ENCODE data around the gene AKR1C2. TPM values are rescaled to one million over a fixed set of nuclear protein-coding genes. Genes with fewer than 3 reads are reported as not detected.
"Not testable (repeated sequence)": the region's sequence is repeated elsewhere in the genome, so short reads cannot be mapped to it uniquely, and the experiment has no call there.

AKR1C2 gene
- polyA plus RNA-seq, 1 donor from 2014 or later: 170 TPM

DNA sequence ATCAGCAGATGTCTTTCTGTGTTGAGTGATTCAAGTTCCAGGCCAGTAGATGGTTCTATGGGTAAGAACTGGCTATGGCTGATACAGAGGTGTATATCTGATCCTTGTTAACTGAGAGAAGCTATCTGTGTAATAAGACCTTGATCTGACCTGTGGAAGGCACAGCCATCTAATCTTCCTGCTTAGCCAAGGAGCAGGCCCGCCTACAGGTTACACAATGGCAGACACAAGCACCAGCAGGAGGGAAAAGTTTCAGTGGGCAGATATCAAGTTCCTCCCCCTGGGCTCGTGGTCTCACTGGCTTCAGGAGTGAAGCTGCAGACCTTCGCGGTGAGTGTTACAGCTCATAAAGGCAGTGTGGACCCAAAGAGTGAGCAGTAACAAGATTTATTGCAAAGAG, 27.9 kb upstream of the AKR1C2 start:
- not testable (repeated sequence) for H3K9me3 ChIP-seq (ENCODE audit: low read length); H3K4me3 ChIP-seq (ENCODE audit: low read length); H2AFZ ChIP-seq (ENCODE audit: low read depth, low read length); H3K27me3 ChIP-seq (ENCODE audit: insufficient read depth, low read depth, low read length); H4K20me1 ChIP-seq (ENCODE audit: insufficient read depth); H3K9ac ChIP-seq (ENCODE audit: low read length); H3K27ac ChIP-seq (ENCODE audit: low read length); H3K79me2 ChIP-seq (replicated peaks; ENCODE audit: insufficient read depth, low read length); H3K36me3 ChIP-seq (ENCODE audit: insufficient read depth, low read length); H3K9me2 ChIP-seq (ENCODE audit: insufficient read depth, low read length); H3K4me2 ChIP-seq (ENCODE audit: low read length); H3F3A ChIP-seq (ENCODE audit: insufficient read depth, low read length, poor library complexity, severe bottlenecking)

DNA sequence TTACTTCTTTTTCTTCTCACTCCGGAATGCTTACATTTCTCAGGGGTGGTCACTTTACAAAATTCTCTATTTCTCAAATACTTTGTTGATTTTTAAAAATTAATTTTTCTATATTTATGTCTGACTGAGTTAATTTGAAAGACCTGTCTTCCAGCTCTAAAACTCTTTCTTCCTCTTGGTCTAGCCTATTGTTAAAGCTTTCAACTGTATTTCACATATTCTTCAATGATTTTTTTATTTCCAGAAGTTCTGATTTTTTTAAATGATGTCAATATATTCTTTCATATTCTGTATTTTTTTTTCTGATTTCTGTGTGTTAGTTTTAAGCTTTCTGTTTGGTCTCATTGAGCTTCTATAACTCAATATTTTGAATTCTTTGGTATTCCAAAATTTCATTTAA, 27.3 kb upstream of the AKR1C2 start:
- H3K36me3 ChIP-seq (ENCODE audit: insufficient read depth, low read length): no peaks in the 10 kb centered on the region
- no peak overlapping the region for H2AFZ ChIP-seq (ENCODE audit: low read depth, low read length)
- H3F3A ChIP-seq (ENCODE audit: insufficient read depth, low read length, poor library complexity, severe bottlenecking): no peaks in the 10 kb centered on the region
- H3K27ac ChIP-seq (ENCODE audit: low read length): no peak overlapping the region
- H3K9me3 ChIP-seq (ENCODE audit: low read length): no peaks in the 10 kb centered on the region
- TF ChIP-seq POLR2AphosphoS5 (IDR thresholded peaks at IDR 0.05) (no peak), TAF1 (IDR thresholded peaks at IDR 0.05; ENCODE audit: low read depth) (no peak), SMC3 (conservative IDR thresholded peaks at IDR 0.05; ENCODE audit: poor library complexity) (no peak), RAD21 (conservative IDR thresholded peaks at IDR 0.05) (no peak), MXI1 (conservative IDR thresholded peaks at IDR 0.05; ENCODE audit: poor library complexity, severe bottlenecking) (no peak), EZH2 (IDR thresholded peaks at IDR 0.05; ENCODE audit: borderline replicate concordance, insufficient read depth, low read length, poor library complexity, severe bottlenecking) (no peak), EP300 (conservative IDR thresholded peaks at IDR 0.05; ENCODE audit: poor library complexity, severe bottlenecking) (no peak)
- TF ChIP-seq, protein P1, sequence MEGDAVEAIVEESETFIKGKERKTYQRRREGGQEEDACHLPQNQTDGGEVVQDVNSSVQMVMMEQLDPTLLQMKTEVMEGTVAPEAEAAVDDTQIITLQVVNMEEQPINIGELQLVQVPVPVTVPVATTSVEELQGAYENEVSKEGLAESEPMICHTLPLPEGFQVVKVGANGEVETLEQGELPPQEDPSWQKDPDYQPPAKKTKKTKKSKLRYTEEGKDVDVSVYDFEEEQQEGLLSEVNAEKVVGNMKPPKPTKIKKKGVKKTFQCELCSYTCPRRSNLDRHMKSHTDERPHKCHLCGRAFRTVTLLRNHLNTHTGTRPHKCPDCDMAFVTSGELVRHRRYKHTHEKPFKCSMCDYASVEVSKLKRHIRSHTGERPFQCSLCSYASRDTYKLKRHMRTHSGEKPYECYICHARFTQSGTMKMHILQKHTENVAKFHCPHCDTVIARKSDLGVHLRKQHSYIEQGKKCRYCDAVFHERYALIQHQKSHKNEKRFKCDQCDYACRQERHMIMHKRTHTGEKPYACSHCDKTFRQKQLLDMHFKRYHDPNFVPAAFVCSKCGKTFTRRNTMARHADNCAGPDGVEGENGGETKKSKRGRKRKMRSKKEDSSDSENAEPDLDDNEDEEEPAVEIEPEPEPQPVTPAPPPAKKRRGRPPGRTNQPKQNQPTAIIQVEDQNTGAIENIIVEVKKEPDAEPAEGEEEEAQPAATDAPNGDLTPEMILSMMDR (IDR thresholded peaks at IDR 0.05; ENCODE audit: poor library complexity, severe bottlenecking): no peak
- TF ChIP-seq, protein P2, sequence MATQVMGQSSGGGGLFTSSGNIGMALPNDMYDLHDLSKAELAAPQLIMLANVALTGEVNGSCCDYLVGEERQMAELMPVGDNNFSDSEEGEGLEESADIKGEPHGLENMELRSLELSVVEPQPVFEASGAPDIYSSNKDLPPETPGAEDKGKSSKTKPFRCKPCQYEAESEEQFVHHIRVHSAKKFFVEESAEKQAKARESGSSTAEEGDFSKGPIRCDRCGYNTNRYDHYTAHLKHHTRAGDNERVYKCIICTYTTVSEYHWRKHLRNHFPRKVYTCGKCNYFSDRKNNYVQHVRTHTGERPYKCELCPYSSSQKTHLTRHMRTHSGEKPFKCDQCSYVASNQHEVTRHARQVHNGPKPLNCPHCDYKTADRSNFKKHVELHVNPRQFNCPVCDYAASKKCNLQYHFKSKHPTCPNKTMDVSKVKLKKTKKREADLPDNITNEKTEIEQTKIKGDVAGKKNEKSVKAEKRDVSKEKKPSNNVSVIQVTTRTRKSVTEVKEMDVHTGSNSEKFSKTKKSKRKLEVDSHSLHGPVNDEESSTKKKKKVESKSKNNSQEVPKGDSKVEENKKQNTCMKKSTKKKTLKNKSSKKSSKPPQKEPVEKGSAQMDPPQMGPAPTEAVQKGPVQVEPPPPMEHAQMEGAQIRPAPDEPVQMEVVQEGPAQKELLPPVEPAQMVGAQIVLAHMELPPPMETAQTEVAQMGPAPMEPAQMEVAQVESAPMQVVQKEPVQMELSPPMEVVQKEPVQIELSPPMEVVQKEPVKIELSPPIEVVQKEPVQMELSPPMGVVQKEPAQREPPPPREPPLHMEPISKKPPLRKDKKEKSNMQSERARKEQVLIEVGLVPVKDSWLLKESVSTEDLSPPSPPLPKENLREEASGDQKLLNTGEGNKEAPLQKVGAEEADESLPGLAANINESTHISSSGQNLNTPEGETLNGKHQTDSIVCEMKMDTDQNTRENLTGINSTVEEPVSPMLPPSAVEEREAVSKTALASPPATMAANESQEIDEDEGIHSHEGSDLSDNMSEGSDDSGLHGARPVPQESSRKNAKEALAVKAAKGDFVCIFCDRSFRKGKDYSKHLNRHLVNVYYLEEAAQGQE (IDR thresholded peaks at IDR 0.05; ENCODE audit: borderline replicate concordance): no peak
- no peak overlapping the region for H3K4me2 ChIP-seq (ENCODE audit: low read length)
- no peak overlapping the region for H3K4me3 ChIP-seq (ENCODE audit: low read length)
- no peaks in the 10 kb centered on the region for H3K9me2 ChIP-seq (ENCODE audit: insufficient read depth, low read length)
- no peaks in the 10 kb centered on the region for H3K79me2 ChIP-seq (replicated peaks; ENCODE audit: insufficient read depth, low read length)
- no peaks in the 10 kb centered on the region for H3K27me3 ChIP-seq (ENCODE audit: insufficient read depth, low read depth, low read length)
- no peaks in the 10 kb centered on the region for H4K20me1 ChIP-seq (ENCODE audit: insufficient read depth)
- no peak overlapping the region for H3K9ac ChIP-seq (ENCODE audit: low read length)

DNA sequence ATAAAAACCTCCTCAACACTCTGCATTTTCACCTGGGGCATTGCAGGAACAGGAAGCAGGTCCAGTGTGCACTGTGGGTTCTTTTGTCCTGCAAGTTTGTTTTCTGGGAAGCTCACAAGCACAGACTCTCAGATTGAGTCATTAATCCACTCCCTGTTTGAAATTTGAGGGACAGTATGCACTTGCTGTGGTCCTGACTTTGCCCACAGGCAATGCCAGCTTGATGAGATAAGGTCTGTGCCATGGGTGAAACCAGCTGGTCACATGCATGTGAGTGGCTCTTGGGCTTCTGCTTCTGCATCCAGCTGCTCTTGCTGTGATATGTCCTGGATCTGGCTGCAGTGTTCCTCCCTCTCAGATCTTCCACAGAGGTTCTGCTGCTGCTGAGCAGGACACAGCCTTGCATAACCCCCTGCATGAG, 21.8 kb upstream of the AKR1C2 start:
- not testable (repeated sequence) for H3K27ac ChIP-seq (ENCODE audit: low read length); H3K4me3 ChIP-seq (ENCODE audit: low read length); H3F3A ChIP-seq (ENCODE audit: insufficient read depth, low read length, poor library complexity, severe bottlenecking); H2AFZ ChIP-seq (ENCODE audit: low read depth, low read length); H3K9me3 ChIP-seq (ENCODE audit: low read length); H3K27me3 ChIP-seq (ENCODE audit: insufficient read depth, low read depth, low read length); H3K79me2 ChIP-seq (replicated peaks; ENCODE audit: insufficient read depth, low read length); H4K20me1 ChIP-seq (ENCODE audit: insufficient read depth); H3K4me2 ChIP-seq (ENCODE audit: low read length); H3K9me2 ChIP-seq (ENCODE audit: insufficient read depth, low read length); H3K9ac ChIP-seq (ENCODE audit: low read length); H3K36me3 ChIP-seq (ENCODE audit: insufficient read depth, low read length)

Measured in neural cell (in vitro differentiated cells).